ENCODE data around the gene GPR171. TPM values are rescaled to one million over a fixed set of nuclear protein-coding genes. Genes with fewer than 3 reads are reported as not detected.

Gene GPR171
- total RNA-seq, 1 donor from 2014 or later = not detected

DNA sequence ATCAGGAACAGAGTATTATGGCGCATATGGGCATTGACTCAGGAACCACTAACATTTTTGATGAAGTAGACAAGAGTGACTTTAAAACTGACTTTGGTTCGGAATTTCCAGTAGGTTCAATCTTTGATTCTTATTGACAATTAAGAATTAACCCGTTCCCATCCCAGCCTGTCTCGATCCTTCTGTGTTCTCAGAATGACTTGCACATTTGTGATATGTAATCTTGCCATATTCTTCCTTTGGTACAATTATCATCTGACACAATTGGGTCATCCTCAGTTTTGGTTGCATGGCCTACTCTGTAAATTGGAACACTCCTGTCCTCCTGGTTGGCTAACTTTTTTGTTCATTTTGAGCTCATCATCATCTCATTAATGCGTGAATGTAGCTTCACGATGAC lies 10.5 kb downstream of the GPR171 start:
- no peaks in the 10 kb centered on the region for H3K9me3 ChIP-seq (ENCODE audit: low read depth)
- no peaks in the 10 kb centered on the region for H3K4me1 Mint-ChIP-seq
- H3K9me3 Mint-ChIP-seq = no peaks in the 10 kb centered on the region
- no peak overlapping the region for H3K27ac Mint-ChIP-seq
- no peak overlapping the region for H3K4me3 Mint-ChIP-seq
- H3K4me3 ChIP-seq = no peak overlapping the region
- H2AFZ ChIP-seq (replicated peaks) = no peak overlapping the region
- no peaks in the 10 kb centered on the region for H3K27me3 ChIP-seq
- no peaks in the 10 kb centered on the region for H3K36me3 ChIP-seq
- no peaks in the 10 kb centered on the region for H3K4me1 ChIP-seq
- no peaks in the 10 kb centered on the region for H3K79me2 ChIP-seq (ENCODE audit: low read depth)
- no peak for DNase-seq (ENCODE audit: low spot score)
- H3F3A ChIP-seq (ENCODE audit: low read depth) = no peaks in the 10 kb centered on the region
- no peaks in the 10 kb centered on the region for H4K20me1 ChIP-seq (ENCODE audit: low read depth)
- H3K27ac ChIP-seq = no peak overlapping the region
- no peak overlapping the region for H3K4me2 ChIP-seq
- no peaks in the 10 kb centered on the region for H3K27me3 Mint-ChIP-seq (ENCODE audit: insufficient read depth, low read depth)
- H3K36me3 Mint-ChIP-seq = peaks cover 13% of the 10 kb centered on the region
- no peak overlapping the region for H3K9ac ChIP-seq
- TF ChIP-seq CTCF (IDR thresholded peaks at IDR 0.05) = no peak
- no peak for TF ChIP-seq EZH2 (IDR thresholded peaks at IDR 0.05)
- no peak for TF ChIP-seq EZH2phosphoT487 (IDR thresholded peaks at IDR 0.05)

- Histone ChIP-seq H3K79me2 (ENCODE audit: low read depth) (no peaks in the 10 kb centered on the region), H3K4me2 (no peak overlapping the region), H3K4me3 (no peak overlapping the region), H3K36me3 (no peaks in the 10 kb centered on the region), H4K20me1 (ENCODE audit: low read depth) (no peaks in the 10 kb centered on the region), H2AFZ (replicated peaks) (no peak overlapping the region), H3K4me1 (no peaks in the 10 kb centered on the region), H3F3A (ENCODE audit: low read depth) (no peaks in the 10 kb centered on the region), H3K27ac (no peak overlapping the region), H3K9me3 (ENCODE audit: low read depth) (no peaks in the 10 kb centered on the region), H3K9ac (no peak overlapping the region), H3K27me3 (no peaks in the 10 kb centered on the region)
- H3K27ac Mint-ChIP-seq = no peak overlapping the region
- no peaks in the 10 kb centered on the region for H3K9me3 Mint-ChIP-seq
- no peak overlapping the region for H3K4me3 Mint-ChIP-seq
- H3K36me3 Mint-ChIP-seq = peaks cover 15% of the 10 kb centered on the region
- H3K4me1 Mint-ChIP-seq = no peaks in the 10 kb centered on the region
- H3K27me3 Mint-ChIP-seq (ENCODE audit: insufficient read depth, low read depth) = no peaks in the 10 kb centered on the region
- DNase-seq (ENCODE audit: low spot score) = no peak
- TF ChIP-seq EZH2phosphoT487 (IDR thresholded peaks at IDR 0.05) = no peak
- no peak for TF ChIP-seq CTCF (IDR thresholded peaks at IDR 0.05)
- no peak for TF ChIP-seq EZH2 (IDR thresholded peaks at IDR 0.05)
Observed at GRCh38 chr3:151191095-151191494, 11.9 kb downstream of the GPR171 start.

DNA sequence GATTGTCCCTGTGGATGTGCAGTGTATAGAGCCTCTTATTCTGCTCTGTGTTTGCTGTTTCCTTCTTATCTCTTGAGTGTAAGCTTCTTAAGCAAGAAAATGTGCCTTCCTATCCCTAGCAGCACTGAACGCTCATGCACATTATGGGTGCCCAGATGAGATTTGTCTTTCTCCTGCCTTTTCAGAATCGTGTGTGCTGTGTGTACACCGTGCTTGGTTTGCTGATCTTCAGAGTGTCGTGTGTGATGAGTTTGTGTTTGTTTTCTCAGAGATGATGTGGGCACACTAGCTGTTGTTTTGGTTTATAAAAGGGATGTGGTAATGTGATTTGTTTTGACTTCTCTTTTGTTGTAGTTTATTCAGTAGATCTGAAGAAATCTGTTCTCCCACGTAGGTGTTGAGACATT lies 19.7 kb downstream of the GPR171 start:
- Histone ChIP-seq H3K27me3 (no peaks in the 10 kb centered on the region), H3F3A (ENCODE audit: low read depth) (no peaks in the 10 kb centered on the region), H3K9me3 (ENCODE audit: low read depth) (no peaks in the 10 kb centered on the region), H2AFZ (replicated peaks) (no peak overlapping the region), H3K27ac (no peak overlapping the region), H3K4me1 (no peaks in the 10 kb centered on the region), H3K79me2 (ENCODE audit: low read depth) (no peaks in the 10 kb centered on the region), H3K9ac (no peak overlapping the region), H3K36me3 (no peaks in the 10 kb centered on the region), H3K4me2 (no peak overlapping the region), H3K4me3 (no peak overlapping the region), H4K20me1 (ENCODE audit: low read depth) (no peaks in the 10 kb centered on the region)
- no peaks in the 10 kb centered on the region for H3K27me3 Mint-ChIP-seq (ENCODE audit: insufficient read depth, low read depth)
- H3K9me3 Mint-ChIP-seq = no peaks in the 10 kb centered on the region
- DNase-seq (ENCODE audit: low spot score) = no peak
- no peak overlapping the region for H3K4me3 Mint-ChIP-seq
- peaks cover 3% of the 10 kb centered on the region for H3K4me1 Mint-ChIP-seq
- H3K36me3 Mint-ChIP-seq = peaks cover 4% of the 10 kb centered on the region
- TF ChIP-seq EZH2 (IDR thresholded peaks at IDR 0.05) = no peak
- no peak for TF ChIP-seq EZH2phosphoT487 (IDR thresholded peaks at IDR 0.05)
- TF ChIP-seq CTCF (IDR thresholded peaks at IDR 0.05) = no peak
- peak overlapping the region; percentile 7 for H3K27ac Mint-ChIP-seq
